ENCODE data around the gene CRB1.

The CRB1 gene

GRCh38 chr1:197366996-197367395 lies 98.9 kb downstream of the CRB1 start:
- Histone ChIP-seq H3K4me1 (ENCODE audit: insufficient read depth, low read length) (no peaks in the 10 kb centered on the region), H3K79me2 (ENCODE audit: insufficient read depth, low read length) (no peaks in the 10 kb centered on the region), H3K27ac (ENCODE audit: low read length) (no peak overlapping the region), H3K4me3 (ENCODE audit: low read depth in 1 of 2, low read length in 2 of 2) (no peak overlapping the region), H2AFZ (ENCODE audit: low read depth, low read length) (no peak overlapping the region), H4K20me1 (ENCODE audit: insufficient read depth, low read length) (no peaks in the 10 kb centered on the region), H3K9ac (ENCODE audit: low read depth, low read length) (no peak overlapping the region), H3K9me3 (ENCODE audit: insufficient read depth, low read length, severe bottlenecking) (no peaks in the 10 kb centered on the region), H3K36me3 (ENCODE audit: insufficient read depth, low read length) (no peaks in the 10 kb centered on the region), H3K27me3 (ENCODE audit: insufficient read depth, low read length, poor library complexity) (no peaks in the 10 kb centered on the region), H3K4me2 (ENCODE audit: insufficient read depth, low read length) (no peak overlapping the region)
- DNase-seq (no peak), ATAC-seq (ENCODE audit: insufficient read depth, low read depth) (no peak)
- TF ChIP-seq EZH2 (IDR thresholded peaks at IDR 0.05; ENCODE audit: borderline replicate concordance, low read depth, low read length, severe bottlenecking) (no peak), CTCF (IDR thresholded peaks at IDR 0.05; ENCODE audit: borderline replicate concordance, extremely low read depth, low read length, poor library complexity, severe bottlenecking) (no peak)

GRCh38 chr1:197367627-197368026 lies 99.6 kb downstream of the CRB1 start:
- H3K36me3 ChIP-seq (ENCODE audit: insufficient read depth, low read length): no peaks in the 10 kb centered on the region
- H2AFZ ChIP-seq (ENCODE audit: low read depth, low read length): no peak overlapping the region
- DNase-seq: no peak
- H3K4me1 ChIP-seq (ENCODE audit: insufficient read depth, low read length): no peaks in the 10 kb centered on the region
- H3K27me3 ChIP-seq (ENCODE audit: insufficient read depth, low read length, poor library complexity): no peaks in the 10 kb centered on the region
- H4K20me1 ChIP-seq (ENCODE audit: insufficient read depth, low read length): no peaks in the 10 kb centered on the region
- no peak overlapping the region for H3K9ac ChIP-seq (ENCODE audit: low read depth, low read length)
- H3K79me2 ChIP-seq (ENCODE audit: insufficient read depth, low read length): no peaks in the 10 kb centered on the region
- no peak overlapping the region for H3K27ac ChIP-seq (ENCODE audit: low read length)
- no peak for ATAC-seq (ENCODE audit: insufficient read depth, low read depth)
- TF ChIP-seq CTCF (IDR thresholded peaks at IDR 0.05; ENCODE audit: borderline replicate concordance, extremely low read depth, low read length, poor library complexity, severe bottlenecking) (no peak), EZH2 (IDR thresholded peaks at IDR 0.05; ENCODE audit: borderline replicate concordance, low read depth, low read length, severe bottlenecking) (no peak)
- no peaks in the 10 kb centered on the region for H3K9me3 ChIP-seq (ENCODE audit: insufficient read depth, low read length, severe bottlenecking)
- H3K4me2 ChIP-seq (ENCODE audit: insufficient read depth, low read length): no peak overlapping the region
- H3K4me3 ChIP-seq (ENCODE audit: low read depth in 1 of 2, low read length in 2 of 2): no peak overlapping the region

- H2AFZ ChIP-seq (ENCODE audit: low read depth, low read length): no peak overlapping the region
- no peaks in the 10 kb centered on the region for H4K20me1 ChIP-seq (ENCODE audit: insufficient read depth, low read length)
- ATAC-seq (ENCODE audit: insufficient read depth, low read depth): no peak
- no peak for DNase-seq
- no peak overlapping the region for H3K9ac ChIP-seq (ENCODE audit: low read depth, low read length)
- no peaks in the 10 kb centered on the region for H3K79me2 ChIP-seq (ENCODE audit: insufficient read depth, low read length)
- no peak overlapping the region for H3K4me2 ChIP-seq (ENCODE audit: insufficient read depth, low read length)
- H3K36me3 ChIP-seq (ENCODE audit: insufficient read depth, low read length): no peaks in the 10 kb centered on the region
- no peak overlapping the region for H3K27ac ChIP-seq (ENCODE audit: low read length)
- TF ChIP-seq EZH2 (IDR thresholded peaks at IDR 0.05; ENCODE audit: borderline replicate concordance, low read depth, low read length, severe bottlenecking) (no peak), CTCF (IDR thresholded peaks at IDR 0.05; ENCODE audit: borderline replicate concordance, extremely low read depth, low read length, poor library complexity, severe bottlenecking) (no peak)
- no peak overlapping the region for H3K4me3 ChIP-seq (ENCODE audit: low read depth in 1 of 2, low read length in 2 of 2)
- H3K4me1 ChIP-seq (ENCODE audit: insufficient read depth, low read length): no peaks in the 10 kb centered on the region
- no peaks in the 10 kb centered on the region for H3K9me3 ChIP-seq (ENCODE audit: insufficient read depth, low read length, severe bottlenecking)
- no peaks in the 10 kb centered on the region for H3K27me3 ChIP-seq (ENCODE audit: insufficient read depth, low read length, poor library complexity)
Observed at GRCh38 chr1:197374428-197374827, 106.4 kb downstream of the CRB1 start.

- Histone ChIP-seq H3K4me3 (ENCODE audit: low read depth in 1 of 2, low read length in 2 of 2) (no peak overlapping the region), H2AFZ (ENCODE audit: low read depth, low read length) (no peak overlapping the region), H3K9ac (ENCODE audit: low read depth, low read length) (no peak overlapping the region), H3K79me2 (ENCODE audit: insufficient read depth, low read length) (no peaks in the 10 kb centered on the region), H3K36me3 (ENCODE audit: insufficient read depth, low read length) (no peaks in the 10 kb centered on the region), H3K27ac (ENCODE audit: low read length) (no peak overlapping the region), H3K4me1 (ENCODE audit: insufficient read depth, low read length) (peaks cover 1% of the 10 kb centered on the region), H3K4me2 (ENCODE audit: insufficient read depth, low read length) (no peak overlapping the region), H3K9me3 (ENCODE audit: insufficient read depth, low read length, severe bottlenecking) (no peaks in the 10 kb centered on the region), H3K27me3 (ENCODE audit: insufficient read depth, low read length, poor library complexity) (no peaks in the 10 kb centered on the region), H4K20me1 (ENCODE audit: insufficient read depth, low read length) (no peaks in the 10 kb centered on the region)
- TF ChIP-seq CTCF (IDR thresholded peaks at IDR 0.05; ENCODE audit: borderline replicate concordance, extremely low read depth, low read length, poor library complexity, severe bottlenecking): no peak
- TF ChIP-seq EZH2 (IDR thresholded peaks at IDR 0.05; ENCODE audit: borderline replicate concordance, low read depth, low read length, severe bottlenecking): no peak
- DNase-seq (no peak), ATAC-seq (ENCODE audit: insufficient read depth, low read depth) (no peak)
Observed at GRCh38 chr1:197384471-197384870, 116.4 kb downstream of the CRB1 start.
